SU-DHL-6 (cell line): Measurements from ENCODE around the gene HOTAIR.

Source experiments
- H2AFZ ChIP-seq: fragments of 200-600 bp; sonication (generic); 2 replicates; pipeline ENCODE4 v1.6.1; 2014; ENCODE audit warnings: low read depth, mild to moderate bottlenecking, moderate library complexity, mixed read lengths, antibody characterized with exemption, low read length; ENCODE audit not compliant: severe bottlenecking
- H3F3A ChIP-seq: fragments of 200-600 bp; shearing (Covaris generic); 2 replicates; pipeline ENCODE4 v1.6.0; 2016; ENCODE audit warnings: antibody characterized with exemption, mild to moderate bottlenecking; ENCODE audit not compliant: insufficient read depth
- H3K27ac ChIP-seq: fragments of 200-600 bp; sonication (generic); 2 replicates; pipeline ENCODE4 v1.5.1; 2016; ENCODE audit warnings: low read depth, mild to moderate bottlenecking, low read length, moderate library complexity, mixed read lengths
- H3K27me3 ChIP-seq: fragments of 200-600 bp; sonication (generic), shearing (Covaris generic); 2 replicates; pipeline ENCODE4 v1.6.0; 2014; ENCODE audit warnings: mild to moderate bottlenecking, low read length
- H3K36me3 ChIP-seq: fragments of 200-600 bp; sonication (generic); 2 replicates; pipeline ENCODE4 v1.6.1; 2014; ENCODE audit warnings: mild to moderate bottlenecking, low read length, mixed read lengths
- H3K4me2 ChIP-seq: fragments of 300-600, 200-600 bp; shearing (Covaris generic), sonication (generic); 2 replicates; pipeline ENCODE4 v1.6.0; 2014; ENCODE audit warnings: low read length, low read depth, mild to moderate bottlenecking; ENCODE audit not compliant: poor library complexity, severe bottlenecking
- H3K4me3 ChIP-seq: fragments of 200-600 bp; sonication (generic); 2 replicates; pipeline ENCODE4 v1.5.1; 2014; ENCODE audit warnings: antibody characterized with exemption, low read length, mild to moderate bottlenecking, mixed read lengths; ENCODE audit not compliant: insufficient read depth, poor library complexity, severe bottlenecking
- H3K79me2 ChIP-seq: fragments of 200-600 bp; sonication (generic); 2 replicates; pipeline ENCODE4 v1.6.1; 2014; ENCODE audit warnings: mild to moderate bottlenecking, low read length, moderate library complexity; ENCODE audit not compliant: insufficient read depth
- H3K9ac ChIP-seq: fragments of 200-600 bp; sonication (generic); 2 replicates; pipeline ENCODE4 v1.7.0; 2014; ENCODE audit warnings: mild to moderate bottlenecking, low read length
- H3K9me2 ChIP-seq: fragments of 200-600 bp; sonication (generic); replicated peaks from 2 replicates; pipeline ENCODE4 v1.6.1; 2014; ENCODE audit warnings: low read length; ENCODE audit not compliant: insufficient read depth
- H3K9me3 ChIP-seq: fragments of 200-600 bp; sonication (generic); 2 replicates; pipeline ENCODE4 v1.6.1; 2014; ENCODE audit warnings: low read length, mixed read lengths; ENCODE audit not compliant: insufficient read depth
- H4K20me1 ChIP-seq: fragments of 200-600 bp; sonication (generic); 2 replicates; pipeline ENCODE4 v1.6.1; 2014; ENCODE audit warnings: low read depth, mild to moderate bottlenecking, antibody characterized with exemption, low read length, moderate library complexity, mixed read lengths
- EZH2phosphoT487 ChIP-seq: fragments of 200-600 bp; sonication (generic), shearing (Covaris generic); conservative IDR thresholded peaks from 2 replicates; pipeline ENCODE4 v1.6.1; 2018; ENCODE audit warnings: mild to moderate bottlenecking, antibody characterized with exemption, low read length, moderate library complexity, mixed read lengths
- TF ChIP-seq, protein P1 (sequence below): fragments of 200-600 bp; sonication (generic); IDR thresholded peaks from one replicate; pipeline ENCODE4 v1.5.1; 2017; ENCODE audit warnings: antibody characterized with exemption, mild to moderate bottlenecking, low read length, moderate library complexity; ENCODE audit not compliant: insufficient read depth, poor library complexity, severe bottlenecking

Gene HOTAIR

GRCh38 chr12:53944209-53944608 is 30.5 kb downstream of the HOTAIR start:
- Histone ChIP-seq H3K4me3 (no peak overlapping the region), H4K20me1 (no peaks in the 10 kb centered on the region), H3K9me3 (no peaks in the 10 kb centered on the region)

GRCh38 chr12:53942467-53942997 is 32.2 kb downstream of the HOTAIR start:
- Histone ChIP-seq H2AFZ (no peak overlapping the region), H3K9ac (no peak overlapping the region), H3K9me3 (no peaks in the 10 kb centered on the region), H3K4me3 (no peak overlapping the region), H3K9me2 (no peaks in the 10 kb centered on the region), H4K20me1 (no peaks in the 10 kb centered on the region), H3K36me3 (no peaks in the 10 kb centered on the region), H3K4me2 (no peak overlapping the region), H3F3A (no peaks in the 10 kb centered on the region), H3K27ac (no peak overlapping the region), H3K27me3 (no peaks in the 10 kb centered on the region), H3K79me2 (no peaks in the 10 kb centered on the region)
- TF ChIP-seq, protein P1, sequence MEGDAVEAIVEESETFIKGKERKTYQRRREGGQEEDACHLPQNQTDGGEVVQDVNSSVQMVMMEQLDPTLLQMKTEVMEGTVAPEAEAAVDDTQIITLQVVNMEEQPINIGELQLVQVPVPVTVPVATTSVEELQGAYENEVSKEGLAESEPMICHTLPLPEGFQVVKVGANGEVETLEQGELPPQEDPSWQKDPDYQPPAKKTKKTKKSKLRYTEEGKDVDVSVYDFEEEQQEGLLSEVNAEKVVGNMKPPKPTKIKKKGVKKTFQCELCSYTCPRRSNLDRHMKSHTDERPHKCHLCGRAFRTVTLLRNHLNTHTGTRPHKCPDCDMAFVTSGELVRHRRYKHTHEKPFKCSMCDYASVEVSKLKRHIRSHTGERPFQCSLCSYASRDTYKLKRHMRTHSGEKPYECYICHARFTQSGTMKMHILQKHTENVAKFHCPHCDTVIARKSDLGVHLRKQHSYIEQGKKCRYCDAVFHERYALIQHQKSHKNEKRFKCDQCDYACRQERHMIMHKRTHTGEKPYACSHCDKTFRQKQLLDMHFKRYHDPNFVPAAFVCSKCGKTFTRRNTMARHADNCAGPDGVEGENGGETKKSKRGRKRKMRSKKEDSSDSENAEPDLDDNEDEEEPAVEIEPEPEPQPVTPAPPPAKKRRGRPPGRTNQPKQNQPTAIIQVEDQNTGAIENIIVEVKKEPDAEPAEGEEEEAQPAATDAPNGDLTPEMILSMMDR, result no peak
- no peak for TF ChIP-seq EZH2phosphoT487

More at GRCh38 chr12:53944209-53944608, 30.5 kb downstream of the HOTAIR start:
- Histone ChIP-seq H3K9me2 (no peaks in the 10 kb centered on the region), H3K27me3 (no peaks in the 10 kb centered on the region), H3K4me2 (no peak overlapping the region), H3K27ac (no peak overlapping the region), H2AFZ (no peak overlapping the region), H3F3A (no peaks in the 10 kb centered on the region), H3K79me2 (no peaks in the 10 kb centered on the region), H3K36me3 (no peaks in the 10 kb centered on the region), H3K9ac (no peak overlapping the region)
- TF ChIP-seq, protein P1, result no peak
- TF ChIP-seq EZH2phosphoT487, result no peak

- Histone ChIP-seq H3K27me3 (no peaks in the 10 kb centered on the region), H3K36me3 (no peaks in the 10 kb centered on the region), H3K4me2 (no peak overlapping the region), H3K9ac (no peak overlapping the region), H3K27ac (no peak overlapping the region), H2AFZ (no peak overlapping the region), H4K20me1 (no peaks in the 10 kb centered on the region), H3K79me2 (no peaks in the 10 kb centered on the region), H3K9me3 (no peaks in the 10 kb centered on the region), H3F3A (no peaks in the 10 kb centered on the region), H3K4me3 (no peak overlapping the region), H3K9me2 (no peaks in the 10 kb centered on the region)
- no peak for TF ChIP-seq EZH2phosphoT487
- TF ChIP-seq, protein P1, result no peak
Measured at GRCh38 chr12:53941750-53942149, 33.0 kb downstream of the HOTAIR start.
